ENCODE results near the gene MEIS2.

Gene MEIS2

GRCh38 chr15:37090543-37091175, 9.7 kb downstream of the MEIS2 start:
- Histone ChIP-seq H3K4me1 (ENCODE audit: control insufficient read depth, insufficient read depth, low read length) (peaks cover 40% of the 10 kb centered on the region), H3K27ac (ENCODE audit: insufficient read depth, low read depth, low read length, poor library complexity, severe bottlenecking) (no peak overlapping the region), H3K4me3 (ENCODE audit: insufficient read depth, low read depth, low read length) (no peak overlapping the region), H3K27me3 (ENCODE audit: control insufficient read depth, insufficient read depth, low read length, poor library complexity, severe bottlenecking) (no peaks in the 10 kb centered on the region), H3K9me3 (ENCODE audit: control insufficient read depth, low read length) (no peaks in the 10 kb centered on the region), H3K36me3 (ENCODE audit: control insufficient read depth, insufficient read depth, low read length) (peaks cover 39% of the 10 kb centered on the region)
- WGBS, 2 experiments: 71 to 82% methylated on average over 2 of the region's 3 CpGs

GRCh38 chr15:37088436-37088835, 11.9 kb downstream of the MEIS2 start:
- H3K36me3 ChIP-seq (ENCODE audit: control insufficient read depth, insufficient read depth, low read length): peaks cover 35% of the 10 kb centered on the region
- peaks cover 26% of the 10 kb centered on the region for H3K4me1 ChIP-seq (ENCODE audit: control insufficient read depth, insufficient read depth, low read length)
- no peak overlapping the region for H3K4me3 ChIP-seq (ENCODE audit: insufficient read depth, low read depth, low read length)

GRCh38 chr15:37087131-37087588, 13.2 kb downstream of the MEIS2 start:
- H3K27ac ChIP-seq (ENCODE audit: insufficient read depth, low read depth, low read length, poor library complexity, severe bottlenecking): no peak overlapping the region
- H3K4me1 ChIP-seq (ENCODE audit: control insufficient read depth, insufficient read depth, low read length): peaks cover 20% of the 10 kb centered on the region
- H3K36me3 ChIP-seq (ENCODE audit: control insufficient read depth, insufficient read depth, low read length): peaks cover 37% of the 10 kb centered on the region
- WGBS, 2 experiments: 88 to 94% methylated on average over 3 to 4 of the region's 4 CpGs
- no peaks in the 10 kb centered on the region for H3K9me3 ChIP-seq (ENCODE audit: control insufficient read depth, low read length)
- no peaks in the 10 kb centered on the region for H3K27me3 ChIP-seq (ENCODE audit: control insufficient read depth, insufficient read depth, low read length, poor library complexity, severe bottlenecking)
- no peak overlapping the region for H3K4me3 ChIP-seq (ENCODE audit: insufficient read depth, low read depth, low read length)

More at GRCh38 chr15:37088436-37088835, 11.9 kb downstream of the MEIS2 start:
- WGBS, 2 experiments: 89 to 100% methylated on average over 1 to 2 of the region's 2 CpGs
- Histone ChIP-seq H3K27me3 (ENCODE audit: control insufficient read depth, insufficient read depth, low read length, poor library complexity, severe bottlenecking) (no peaks in the 10 kb centered on the region), H3K9me3 (ENCODE audit: control insufficient read depth, low read length) (no peaks in the 10 kb centered on the region), H3K27ac (ENCODE audit: insufficient read depth, low read depth, low read length, poor library complexity, severe bottlenecking) (no peak overlapping the region)

- H3K27me3 ChIP-seq (ENCODE audit: control insufficient read depth, insufficient read depth, low read length, poor library complexity, severe bottlenecking): no peaks in the 10 kb centered on the region
- WGBS, 2 experiments: 100% methylated on average over 1 of the region's 1 CpG
- no peaks in the 10 kb centered on the region for H3K9me3 ChIP-seq (ENCODE audit: control insufficient read depth, low read length)
- no peak overlapping the region for H3K27ac ChIP-seq (ENCODE audit: insufficient read depth, low read depth, low read length, poor library complexity, severe bottlenecking)
- no peak overlapping the region for H3K4me3 ChIP-seq (ENCODE audit: insufficient read depth, low read depth, low read length)
- H3K4me1 ChIP-seq (ENCODE audit: control insufficient read depth, insufficient read depth, low read length): peaks cover 16% of the 10 kb centered on the region
- H3K36me3 ChIP-seq (ENCODE audit: control insufficient read depth, insufficient read depth, low read length): peaks cover 39% of the 10 kb centered on the region
Measured at GRCh38 chr15:37086521-37086920, 13.8 kb downstream of the MEIS2 start.

- Histone ChIP-seq H3K9me3 (ENCODE audit: control insufficient read depth, low read length) (no peaks in the 10 kb centered on the region), H3K27me3 (ENCODE audit: control insufficient read depth, insufficient read depth, low read length, poor library complexity, severe bottlenecking) (no peaks in the 10 kb centered on the region), H3K36me3 (ENCODE audit: control insufficient read depth, insufficient read depth, low read length) (peaks cover 38% of the 10 kb centered on the region), H3K27ac (ENCODE audit: insufficient read depth, low read depth, low read length, poor library complexity, severe bottlenecking) (no peak overlapping the region), H3K4me1 (ENCODE audit: control insufficient read depth, insufficient read depth, low read length) (peaks cover 12% of the 10 kb centered on the region), H3K4me3 (ENCODE audit: insufficient read depth, low read depth, low read length) (no peak overlapping the region)
- 92 to 96% methylated on average over 3 of the region's 3 CpGs for WGBS, 2 experiments
Measured at GRCh38 chr15:37086120-37086519, 14.2 kb downstream of the MEIS2 start.

GRCh38 chr15:37084602-37085001, 15.7 kb downstream of the MEIS2 start:
- WGBS, 2 experiments: 95% methylated on average over 3 of the region's 3 CpGs

GRCh38 chr15:37083610-37084009, 16.7 kb downstream of the MEIS2 start:
- Histone ChIP-seq H3K4me3 (ENCODE audit: insufficient read depth, low read depth, low read length) (no peak overlapping the region), H3K27ac (ENCODE audit: insufficient read depth, low read depth, low read length, poor library complexity, severe bottlenecking) (no peak overlapping the region), H3K27me3 (ENCODE audit: control insufficient read depth, insufficient read depth, low read length, poor library complexity, severe bottlenecking) (no peaks in the 10 kb centered on the region), H3K36me3 (ENCODE audit: control insufficient read depth, insufficient read depth, low read length) (peaks cover 35% of the 10 kb centered on the region), H3K4me1 (ENCODE audit: control insufficient read depth, insufficient read depth, low read length) (peaks cover 6% of the 10 kb centered on the region), H3K9me3 (ENCODE audit: control insufficient read depth, low read length) (no peaks in the 10 kb centered on the region)
- WGBS, 2 experiments: 86 to 96% methylated on average over 5 to 6 of the region's 6 CpGs

More at GRCh38 chr15:37084602-37085001, 15.7 kb downstream of the MEIS2 start:
- H3K4me1 ChIP-seq (ENCODE audit: control insufficient read depth, insufficient read depth, low read length): peaks cover 6% of the 10 kb centered on the region
- no peaks in the 10 kb centered on the region for H3K27me3 ChIP-seq (ENCODE audit: control insufficient read depth, insufficient read depth, low read length, poor library complexity, severe bottlenecking)
- H3K36me3 ChIP-seq (ENCODE audit: control insufficient read depth, insufficient read depth, low read length): peaks cover 35% of the 10 kb centered on the region
- H3K9me3 ChIP-seq (ENCODE audit: control insufficient read depth, low read length): no peaks in the 10 kb centered on the region
- no peak overlapping the region for H3K4me3 ChIP-seq (ENCODE audit: insufficient read depth, low read depth, low read length)
- no peak overlapping the region for H3K27ac ChIP-seq (ENCODE audit: insufficient read depth, low read depth, low read length, poor library complexity, severe bottlenecking)

GRCh38 chr15:37081983-37082382, 18.4 kb downstream of the MEIS2 start:
- Histone ChIP-seq H3K36me3 (ENCODE audit: control insufficient read depth, insufficient read depth, low read length) (peaks cover 30% of the 10 kb centered on the region), H3K27me3 (ENCODE audit: control insufficient read depth, insufficient read depth, low read length, poor library complexity, severe bottlenecking) (no peaks in the 10 kb centered on the region), H3K27ac (ENCODE audit: insufficient read depth, low read depth, low read length, poor library complexity, severe bottlenecking) (no peak overlapping the region), H3K9me3 (ENCODE audit: control insufficient read depth, low read length) (no peaks in the 10 kb centered on the region), H3K4me1 (ENCODE audit: control insufficient read depth, insufficient read depth, low read length) (peaks cover 6% of the 10 kb centered on the region), H3K4me3 (ENCODE audit: insufficient read depth, low read depth, low read length) (no peak overlapping the region)
- WGBS, 2 experiments: 87 to 96% methylated on average over 4 of the region's 5 CpGs

GRCh38 chr15:37080261-37080921, 20.0 kb downstream of the MEIS2 start:
- WGBS, 2 experiments: 77 to 97% methylated on average over 4 to 5 of the region's 5 CpGs
- no peaks in the 10 kb centered on the region for H3K4me1 ChIP-seq (ENCODE audit: control insufficient read depth, insufficient read depth, low read length)
- H3K4me3 ChIP-seq (ENCODE audit: insufficient read depth, low read depth, low read length): no peak overlapping the region
- no peaks in the 10 kb centered on the region for H3K9me3 ChIP-seq (ENCODE audit: control insufficient read depth, low read length)
- H3K27me3 ChIP-seq (ENCODE audit: control insufficient read depth, insufficient read depth, low read length, poor library complexity, severe bottlenecking): no peaks in the 10 kb centered on the region
- H3K27ac ChIP-seq (ENCODE audit: insufficient read depth, low read depth, low read length, poor library complexity, severe bottlenecking): no peak overlapping the region
- peaks cover 38% of the 10 kb centered on the region for H3K36me3 ChIP-seq (ENCODE audit: control insufficient read depth, insufficient read depth, low read length)

- H3K36me3 ChIP-seq (ENCODE audit: control insufficient read depth, insufficient read depth, low read length): peaks cover 34% of the 10 kb centered on the region
Measured at GRCh38 chr15:37079726-37080125, 20.6 kb downstream of the MEIS2 start.

More at GRCh38 chr15:37079726-37080125, 20.6 kb downstream of the MEIS2 start:
- 91 to 92% methylated on average over 6 of the region's 6 CpGs for WGBS, 2 experiments
- H3K4me3 ChIP-seq (ENCODE audit: insufficient read depth, low read depth, low read length): no peak overlapping the region
- H3K4me1 ChIP-seq (ENCODE audit: control insufficient read depth, insufficient read depth, low read length): no peaks in the 10 kb centered on the region
- no peak overlapping the region for H3K27ac ChIP-seq (ENCODE audit: insufficient read depth, low read depth, low read length, poor library complexity, severe bottlenecking)
- no peaks in the 10 kb centered on the region for H3K27me3 ChIP-seq (ENCODE audit: control insufficient read depth, insufficient read depth, low read length, poor library complexity, severe bottlenecking)
- H3K9me3 ChIP-seq (ENCODE audit: control insufficient read depth, low read length): no peaks in the 10 kb centered on the region

Data from ectodermal cell (in vitro differentiated cells).